OCI-LY1 (cell line): ENCODE data around the gene TXNDC15.

Experiments
- H2AFZ ChIP-seq: fragments of 200-600 bp; sonication (generic), shearing (Covaris generic); 2 replicates; pipeline ENCODE4 v1.6.0; 2014; ENCODE audit warnings: antibody characterized with exemption, mild to moderate bottlenecking, low read length
- H3F3A ChIP-seq: fragments of 200-600 bp; sonication (generic), shearing (Covaris generic); 2 replicates; pipeline ENCODE4 v1.6.0; 2014; ENCODE audit warnings: mild to moderate bottlenecking, antibody characterized with exemption, low read length, moderate library complexity; ENCODE audit not compliant: insufficient read depth
- H3K27ac ChIP-seq: fragments of 200-600 bp; sonication (generic); 2 replicates; pipeline ENCODE4 v1.5.1; 2014; ENCODE audit warnings: low read length, mixed run types, mild to moderate bottlenecking, low read depth; ENCODE audit not compliant: poor library complexity, severe bottlenecking
- H3K27me3 ChIP-seq: fragments of 200-600 bp; sonication (generic); 2 replicates; pipeline ENCODE4 v1.6.0; 2014; ENCODE audit warnings: antibody characterized with exemption, mild to moderate bottlenecking, low read length, moderate library complexity; ENCODE audit not compliant: insufficient read depth
- H3K36me3 ChIP-seq: fragments of 200-600 bp; sonication (generic); 2 replicates; pipeline ENCODE4 v1.6.1; 2014; ENCODE audit warnings: mild to moderate bottlenecking, antibody characterized with exemption, low read length, moderate library complexity, mixed read lengths; ENCODE audit not compliant: insufficient read depth
- H3K4me1 ChIP-seq: fragments of 200-600 bp; sonication (generic); 2 replicates; pipeline ENCODE4 v1.5.1; 2014; ENCODE audit warnings: mild to moderate bottlenecking, low read length, moderate library complexity; ENCODE audit not compliant: insufficient read depth, severe bottlenecking
- H3K4me2 ChIP-seq: fragments of 200-600 bp; sonication (generic), shearing (Covaris generic); 2 replicates; pipeline ENCODE4 v1.6.1; 2014; ENCODE audit warnings: low read length
- H3K4me3 ChIP-seq: fragments of 200-600 bp; sonication (generic); 2 replicates; pipeline ENCODE4 v1.5.1; 2014; ENCODE audit warnings: low read length, low read depth, mild to moderate bottlenecking, mixed read lengths; ENCODE audit not compliant: poor library complexity, severe bottlenecking
- H3K79me2 ChIP-seq: fragments of 200-600 bp; shearing (Covaris generic); 2 replicates; pipeline ENCODE4 v1.6.1; 2016; ENCODE audit warnings: mixed run types, low read length, mixed read lengths; ENCODE audit not compliant: insufficient read depth
- H3K9ac ChIP-seq: fragments of 200-600 bp; sonication (generic), shearing (Covaris generic); 2 replicates; pipeline ENCODE4 v1.6.1; 2014; ENCODE audit warnings: mild to moderate bottlenecking, low read length, mixed read lengths
- H3K9me2 ChIP-seq: fragments of 200-600 bp; sonication (generic), shearing (Covaris generic); 2 replicates; pipeline ENCODE4 v1.6.1; 2014; ENCODE audit warnings: low read depth, mild to moderate bottlenecking, low read length, mixed read lengths
- H3K9me3 ChIP-seq: fragments of 200-600 bp; shearing (Covaris generic); 2 replicates; pipeline ENCODE4 v1.6.1; 2014; ENCODE audit warnings: low read length, mixed read lengths
- H4K20me1 ChIP-seq: fragments of 200-600 bp; sonication (generic), shearing (Covaris generic); 2 replicates; pipeline ENCODE4 v1.6.0; 2016; ENCODE audit warnings: mild to moderate bottlenecking, low read length; ENCODE audit not compliant: insufficient read depth
- CTCF ChIP-seq: fragments of 200-600 bp; sonication (generic), shearing (Covaris generic); IDR thresholded peaks from 2 replicates; pipeline ENCODE4 v1.5.1; 2017; ENCODE audit warnings: mild to moderate bottlenecking, antibody characterized with exemption, low read length, moderate library complexity, mixed read lengths
- EZH2 ChIP-seq: fragments of 200-600 bp; sonication (generic), shearing (Covaris generic); IDR thresholded peaks from 2 replicates; pipeline ENCODE4 v1.8.0; 2017; ENCODE audit warnings: borderline replicate concordance, mixed run types, mild to moderate bottlenecking, antibody characterized with exemption, low read length, moderate library complexity, mixed read lengths

Gene TXNDC15

GRCh38 chr5:134935711-134936602 lies 61.8 kb downstream of the TXNDC15 start:
- Histone ChIP-seq H3K27ac (no peak overlapping the region), H3K4me2 (no peak overlapping the region), H3K9me3 (no peaks in the 10 kb centered on the region), H3F3A (no peaks in the 10 kb centered on the region), H3K79me2 (no peaks in the 10 kb centered on the region), H4K20me1 (no peaks in the 10 kb centered on the region), H3K36me3 (peaks cover 46% of the 10 kb centered on the region), H3K9me2 (no peaks in the 10 kb centered on the region), H3K27me3 (no peaks in the 10 kb centered on the region), H3K4me3 (no peak overlapping the region), H2AFZ (no peak overlapping the region), H3K9ac (no peak overlapping the region), H3K4me1 (peaks cover 8% of the 10 kb centered on the region)
- TF ChIP-seq CTCF (no peak), EZH2 (no peak)

- H3K4me2 ChIP-seq: no peak overlapping the region
- H3K79me2 ChIP-seq: no peaks in the 10 kb centered on the region
- peaks cover 32% of the 10 kb centered on the region for H3K36me3 ChIP-seq
- H3K4me3 ChIP-seq: no peak overlapping the region
- TF ChIP-seq CTCF (no peak), EZH2 (no peak)
- H4K20me1 ChIP-seq: no peaks in the 10 kb centered on the region
- H3K27me3 ChIP-seq: no peaks in the 10 kb centered on the region
- no peak overlapping the region for H3K9ac ChIP-seq
- no peak overlapping the region for H2AFZ ChIP-seq
- H3K27ac ChIP-seq: no peak overlapping the region
- H3K4me1 ChIP-seq: peaks cover 8% of the 10 kb centered on the region
- H3F3A ChIP-seq: no peaks in the 10 kb centered on the region
- no peaks in the 10 kb centered on the region for H3K9me2 ChIP-seq
- no peaks in the 10 kb centered on the region for H3K9me3 ChIP-seq
These were observed 63.4 kb downstream of the TXNDC15 start for GRCh38 chr5:134937526-134937925.

GRCh38 chr5:134938030-134938429 lies 63.9 kb downstream of the TXNDC15 start:
- TF ChIP-seq EZH2 (no peak), CTCF (no peak)
- H3K36me3 ChIP-seq: peaks cover 27% of the 10 kb centered on the region
- no peak overlapping the region for H2AFZ ChIP-seq
- H3K4me1 ChIP-seq: peaks cover 8% of the 10 kb centered on the region
- H3K27me3 ChIP-seq: no peaks in the 10 kb centered on the region
- no peaks in the 10 kb centered on the region for H3K9me3 ChIP-seq
- no peaks in the 10 kb centered on the region for H3K9me2 ChIP-seq
- H3K27ac ChIP-seq: no peak overlapping the region
- H4K20me1 ChIP-seq: no peaks in the 10 kb centered on the region
- no peaks in the 10 kb centered on the region for H3K79me2 ChIP-seq
- no peak overlapping the region for H3K4me3 ChIP-seq
- no peaks in the 10 kb centered on the region for H3F3A ChIP-seq
- H3K4me2 ChIP-seq: no peak overlapping the region
- no peak overlapping the region for H3K9ac ChIP-seq
